GM19395 (cell line): Measurements from ENCODE around the gene LYPD6.
"Not testable (repeated sequence)": the region's sequence is repeated elsewhere in the genome, so short reads cannot be mapped to it uniquely, and the experiment has no call there.

Source experiments
- ATAC-seq: cut with Tn5 transposase; IDR thresholded peaks from one replicate; pipeline ENCODE4 v1.9.1; 2021; ENCODE audit warnings: mild to moderate bottlenecking, moderate library complexity; ENCODE audit not compliant: unreplicated experiment

LYPD6 gene

GRCh38 chr2:149330127-149331022, at the start of gene LYPD6:
Gene LYPD6, plus strand, starts transcription at chr2:149330587. Its CDS starts 107,122 bp downstream, at chr2:149437709.
- ATAC-seq, result peak; percentile 78

GRCh38 chr2:149281441-149281840, 48.9 kb upstream of the LYPD6 start:
- no peak for ATAC-seq

- ATAC-seq, result no peak
Measured at GRCh38 chr2:149290662-149291061, 39.7 kb upstream of the LYPD6 start.

- ATAC-seq, result no peak
Measured at GRCh38 chr2:149291881-149292280, 38.5 kb upstream of the LYPD6 start.

GRCh38 chr2:149296031-149296430, 34.4 kb upstream of the LYPD6 start:
- ATAC-seq, result no peak

- no peak for ATAC-seq
Measured at GRCh38 chr2:149307014-149307413, 23.4 kb upstream of the LYPD6 start.

- no peak for ATAC-seq
Measured at GRCh38 chr2:149310349-149310748, 20.0 kb upstream of the LYPD6 start.

- no peak for ATAC-seq
Measured at GRCh38 chr2:149312039-149312438, 18.3 kb upstream of the LYPD6 start.

GRCh38 chr2:149313512-149313972, 16.8 kb upstream of the LYPD6 start:
- peak; percentile 96 for ATAC-seq

- no peak for ATAC-seq
Measured at GRCh38 chr2:149314687-149315086, 15.7 kb upstream of the LYPD6 start.

GRCh38 chr2:149315461-149315860, 14.9 kb upstream of the LYPD6 start:
- ATAC-seq, result no peak

- not testable (repeated sequence) for ATAC-seq
Measured at GRCh38 chr2:149318566-149318965, 11.8 kb upstream of the LYPD6 start.

GRCh38 chr2:149320362-149320761, 10.0 kb upstream of the LYPD6 start:
- no peak for ATAC-seq

- no peak for ATAC-seq
Measured at GRCh38 chr2:149329068-149329467, 1.3 kb upstream of the LYPD6 start.

- ATAC-seq, result peak; percentile 4
Measured at GRCh38 chr2:149329489-149330126, 779 bp upstream of the LYPD6 start.

GRCh38 chr2:149331023-149331400, 625 bp downstream of the LYPD6 start:
- no peak for ATAC-seq

GRCh38 chr2:149332364-149332763, 2.0 kb downstream of the LYPD6 start:
- no peak for ATAC-seq

GRCh38 chr2:149333636-149334035, 3.2 kb downstream of the LYPD6 start:
- ATAC-seq, result no peak

- no peak for ATAC-seq
Measured at GRCh38 chr2:149334156-149334555, 3.8 kb downstream of the LYPD6 start.

- no peak for ATAC-seq
Measured at GRCh38 chr2:149339324-149339723, 8.9 kb downstream of the LYPD6 start.

- ATAC-seq, result no peak
Measured at GRCh38 chr2:149342509-149342908, 12.1 kb downstream of the LYPD6 start.

- no peak for ATAC-seq
Measured at GRCh38 chr2:149344105-149344504, 13.7 kb downstream of the LYPD6 start.
